Mesenchymal stem cell (in vitro differentiated cells and primary cell): ENCODE results near the gene LRWD1.
"Not testable (repeated sequence)": the region's sequence is repeated elsewhere in the genome, so short reads cannot be mapped to it uniquely, and the experiment has no call there.

ENCODE experiments used
- DNase-seq: peaks from one replicate; pipeline ENCODE4 v3.0.0-alpha.2; 2013
- H2AFZ ChIP-seq: one replicate; pipeline ENCODE4 v1.6.1; 2013; ENCODE audit warnings: low read depth, mild to moderate bottlenecking, control low read depth, inconsistent platforms, low read length, moderate library complexity
- H2AK5ac ChIP-seq: 2 replicates; pipeline ENCODE4 v1.6.1; 2013; ENCODE audit warnings: low read length, moderate library complexity, mild to moderate bottlenecking, inconsistent platforms; ENCODE audit not compliant: severe bottlenecking
- H2BK120ac ChIP-seq: one replicate; pipeline ENCODE4 v1.6.1; 2013; ENCODE audit warnings: low read depth, mild to moderate bottlenecking, inconsistent platforms, low read length, moderate library complexity
- H2BK12ac ChIP-seq, 2 experiments: one replicate each; pipeline ENCODE4 v1.6.1; 2013; ENCODE audit warnings: inconsistent platforms in 2 of 2, low read length in 2 of 2, mild to moderate bottlenecking in 2 of 2, moderate library complexity in 2 of 2, control low read depth in 1 of 2
- H2BK15ac ChIP-seq: one replicate; pipeline ENCODE4 v1.6.1; 2013; ENCODE audit warnings: mild to moderate bottlenecking, low read depth, inconsistent platforms; ENCODE audit not compliant: poor library complexity, severe bottlenecking
- H2BK5ac ChIP-seq: 2 replicates; pipeline ENCODE4 v1.6.1; 2013; ENCODE audit warnings: low read depth, mild to moderate bottlenecking, low read length, control low read depth, inconsistent platforms; ENCODE audit not compliant: poor library complexity, severe bottlenecking
- H3K14ac ChIP-seq, 2 experiments: one replicate each; pipeline ENCODE4 v1.6.1; 2013; ENCODE audit warnings: inconsistent platforms in 2 of 2, low read length in 2 of 2, control low read depth in 1 of 2, mild to moderate bottlenecking in 1 of 2, moderate library complexity in 1 of 2
- H3K18ac ChIP-seq, 2 experiments: one replicate each; pipeline ENCODE4 v1.6.1; 2013; ENCODE audit warnings: inconsistent platforms in 2 of 2, low read length in 2 of 2, control low read depth in 1 of 2, low read depth in 1 of 2, mild to moderate bottlenecking in 1 of 2
- H3K23ac ChIP-seq, 2 experiments: one replicate each; pipeline ENCODE4 v1.6.1; 2013; ENCODE audit warnings: inconsistent platforms in 2 of 2, low read length in 2 of 2, mild to moderate bottlenecking in 2 of 2, moderate library complexity in 2 of 2, control low read depth in 1 of 2
- H3K27ac ChIP-seq: 2 replicates; pipeline ENCODE4 v1.5.1; 2013; ENCODE audit warnings: mild to moderate bottlenecking, moderate library complexity, low read length, control low read depth, inconsistent platforms; ENCODE audit not compliant: poor library complexity, severe bottlenecking
- H3K27me3 ChIP-seq, 2 experiments: 2 replicates each; pipeline versions ENCODE4 v1.6.1 to v1.7.0; 2013; ENCODE audit warnings: low read length in 2 of 2, mild to moderate bottlenecking in 2 of 2, moderate library complexity in 2 of 2, control low read depth in 1 of 2, inconsistent platforms in 1 of 2; ENCODE audit not compliant: control insufficient read depth in 1 of 2, insufficient read depth in 1 of 2
- H3K36me3 ChIP-seq, 2 experiments: 2 replicates each; pipeline versions ENCODE4 v1.6.1 to v1.7.0; 2013; ENCODE audit warnings: low read length in 2 of 2, control low read depth in 1 of 2, inconsistent platforms in 1 of 2, low read depth in 1 of 2, mild to moderate bottlenecking in 1 of 2; ENCODE audit not compliant: insufficient read depth in 2 of 2, control insufficient read depth in 1 of 2
- H3K4ac ChIP-seq, 2 experiments: one replicate each; pipeline ENCODE4 v1.6.1; 2013; ENCODE audit warnings: inconsistent platforms in 2 of 2, low read length in 2 of 2, mild to moderate bottlenecking in 2 of 2, moderate library complexity in 2 of 2, control low read depth in 1 of 2, low read depth in 1 of 2
- H3K4me1 ChIP-seq: 2 replicates; pipeline ENCODE4 v1.6.1; 2013; ENCODE audit warnings: low read depth, low read length, control low read depth; ENCODE audit not compliant: control insufficient read depth, insufficient read depth
- H3K4me2 ChIP-seq: 2 replicates; pipeline ENCODE4 v1.6.1; 2013; ENCODE audit warnings: low read length, mild to moderate bottlenecking, inconsistent platforms; ENCODE audit not compliant: poor library complexity, severe bottlenecking
- H3K4me3 ChIP-seq, 2 experiments: 2 replicates each; pipeline versions ENCODE4 v1.5.1 to v1.7.0; 2013; ENCODE audit warnings: low read length in 2 of 2, mild to moderate bottlenecking in 2 of 2, control low read depth in 1 of 2, low read depth in 1 of 2; ENCODE audit not compliant: insufficient read depth in 1 of 2
- H3K79me1 ChIP-seq: replicated peaks from 2 replicates; pipeline ENCODE4 v1.6.1; 2013; ENCODE audit warnings: mild to moderate bottlenecking, control low read depth, low read length, inconsistent platforms; ENCODE audit not compliant: poor library complexity, severe bottlenecking
- H3K9ac ChIP-seq: 2 replicates; pipeline ENCODE4 v1.7.0; 2013; ENCODE audit warnings: mild to moderate bottlenecking, low read length, moderate library complexity
- H3K9me3 ChIP-seq: 2 replicates; pipeline ENCODE4 v1.7.0; 2013; ENCODE audit warnings: mild to moderate bottlenecking, low read length; ENCODE audit not compliant: control insufficient read depth
- H4K8ac ChIP-seq: one replicate; pipeline ENCODE4 v1.6.1; 2013; ENCODE audit warnings: inconsistent platforms, mild to moderate bottlenecking, low read length, moderate library complexity
- H4K91ac ChIP-seq: one replicate; pipeline ENCODE4 v1.6.1; 2013; ENCODE audit warnings: mild to moderate bottlenecking, low read length, inconsistent platforms
- WGBS: methylation state at CpG from one replicate; pipeline ENCODE4 v1.1.7; 2013; ENCODE audit warnings: mixed read lengths; 5-methylcytosine and 5-hydroxymethylcytosine counted together

Gene LRWD1

GRCh38 chr7:102484317-102484716 is 19.5 kb downstream of the LRWD1 start:
- not testable (repeated sequence) for H3K4ac ChIP-seq, H2BK15ac ChIP-seq, H4K91ac ChIP-seq, H3K4me3 ChIP-seq, H2BK12ac ChIP-seq, H3K23ac ChIP-seq, H3K18ac ChIP-seq, H3K9me3 ChIP-seq, H3K14ac ChIP-seq, H3K27me3 ChIP-seq, H3K79me1 ChIP-seq, H2BK120ac ChIP-seq, DNase-seq, H4K8ac ChIP-seq, H3K4me2 ChIP-seq, H3K36me3 ChIP-seq, H2AK5ac ChIP-seq, H3K4me1 ChIP-seq, H2BK5ac ChIP-seq, H3K27ac ChIP-seq, H2AFZ ChIP-seq, H3K9ac ChIP-seq
- no CpG with 5 or more reads among the region's 5 CpGs for WGBS

GRCh38 chr7:102490529-102491075 is 25.8 kb downstream of the LRWD1 start:
- not testable (repeated sequence) for H2BK15ac ChIP-seq, H2BK120ac ChIP-seq, H3K4me2 ChIP-seq, H3K23ac ChIP-seq, H2BK5ac ChIP-seq, H2AFZ ChIP-seq, H3K27me3 ChIP-seq, H3K18ac ChIP-seq, H3K4me3 ChIP-seq, H3K9me3 ChIP-seq, DNase-seq, H3K14ac ChIP-seq, H2BK12ac ChIP-seq, H3K9ac ChIP-seq, H4K8ac ChIP-seq, H3K79me1 ChIP-seq, H3K36me3 ChIP-seq, H3K4me1 ChIP-seq, H4K91ac ChIP-seq, H2AK5ac ChIP-seq, H3K27ac ChIP-seq, H3K4ac ChIP-seq
- WGBS = no CpG with 5 or more reads among the region's 12 CpGs

GRCh38 chr7:102493220-102493935 is 28.6 kb downstream of the LRWD1 start:
- not testable (repeated sequence) for H3K9me3 ChIP-seq, H3K4me2 ChIP-seq, H3K27me3 ChIP-seq, H3K9ac ChIP-seq, DNase-seq, H2BK15ac ChIP-seq, H2AK5ac ChIP-seq, H3K23ac ChIP-seq, H3K14ac ChIP-seq, H2AFZ ChIP-seq, H3K4me3 ChIP-seq, H2BK12ac ChIP-seq, H2BK5ac ChIP-seq, H3K4ac ChIP-seq, H2BK120ac ChIP-seq, H3K79me1 ChIP-seq, H4K91ac ChIP-seq, H3K4me1 ChIP-seq, H3K18ac ChIP-seq, H3K36me3 ChIP-seq, H4K8ac ChIP-seq, H3K27ac ChIP-seq
- WGBS = no CpG with 5 or more reads among the region's 33 CpGs

GRCh38 chr7:102494026-102494425 is 29.2 kb downstream of the LRWD1 start:
- not testable (repeated sequence) for H2BK5ac ChIP-seq, H3K79me1 ChIP-seq, H2BK120ac ChIP-seq, H3K4ac ChIP-seq, DNase-seq, H3K36me3 ChIP-seq, H3K27me3 ChIP-seq, H4K91ac ChIP-seq, H3K9ac ChIP-seq, H3K9me3 ChIP-seq, H2BK15ac ChIP-seq, H2BK12ac ChIP-seq, H3K4me2 ChIP-seq, H3K4me3 ChIP-seq, H4K8ac ChIP-seq, H3K18ac ChIP-seq, H3K14ac ChIP-seq, H2AK5ac ChIP-seq, H3K4me1 ChIP-seq, H3K27ac ChIP-seq, H3K23ac ChIP-seq, H2AFZ ChIP-seq
- WGBS = no CpG with 5 or more reads among the region's 15 CpGs
